ENCODE results near the gene FSD1. TPM values are rescaled to one million over a fixed set of nuclear protein-coding genes. Genes with fewer than 3 reads are reported as not detected.

The FSD1 gene
- total RNA-seq = 51.4 TPM

DNA sequence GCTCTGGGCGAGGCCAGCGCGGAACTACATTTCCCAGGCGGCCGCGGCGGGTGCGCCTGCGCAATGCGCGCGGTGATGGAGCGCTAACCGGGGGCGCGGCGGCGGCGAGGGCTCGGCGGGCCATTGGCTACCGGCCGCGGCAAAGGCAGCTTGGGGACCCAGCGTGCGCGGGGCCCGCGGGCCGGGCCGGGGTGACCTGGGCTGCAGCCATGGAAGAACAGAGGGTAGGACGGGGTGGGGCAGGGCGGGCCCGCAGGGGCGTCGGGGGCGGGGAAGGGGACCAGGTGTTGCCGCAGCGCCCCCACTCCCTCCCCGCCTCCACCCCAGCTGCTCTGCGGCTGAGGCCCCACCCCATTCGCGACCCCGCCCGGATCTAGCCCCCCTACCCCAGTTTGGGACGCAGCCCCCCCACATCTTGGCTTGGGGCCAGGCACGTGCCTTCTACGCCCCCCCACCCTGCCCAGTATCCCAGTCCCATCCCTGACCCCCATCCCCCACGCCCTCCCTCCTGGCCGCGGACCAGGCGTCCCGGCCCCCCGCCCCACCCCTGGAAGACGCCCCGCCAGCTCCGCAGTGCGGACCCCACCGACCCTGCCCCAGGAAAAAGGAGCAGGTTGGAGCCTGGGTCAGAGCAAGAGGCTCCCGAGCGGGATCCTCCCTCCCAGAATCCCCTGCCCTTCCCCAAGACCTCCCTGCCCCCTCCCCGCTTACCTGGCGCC is at the start of gene FSD1:
Gene FSD1, plus strand, starts transcription at position 61 of the 719 bp plus-strand sequence. Its CDS starts 149 bp downstream, at position 210.

GRCh38 chr19:4278419-4279266 is 25.8 kb upstream of the FSD1 start, which contains the start of gene SHD:
TSS of gene SHD (plus strand) at chr19:4279266. CDS start at chr19:4280064, 798 bp downstream.

DNA sequence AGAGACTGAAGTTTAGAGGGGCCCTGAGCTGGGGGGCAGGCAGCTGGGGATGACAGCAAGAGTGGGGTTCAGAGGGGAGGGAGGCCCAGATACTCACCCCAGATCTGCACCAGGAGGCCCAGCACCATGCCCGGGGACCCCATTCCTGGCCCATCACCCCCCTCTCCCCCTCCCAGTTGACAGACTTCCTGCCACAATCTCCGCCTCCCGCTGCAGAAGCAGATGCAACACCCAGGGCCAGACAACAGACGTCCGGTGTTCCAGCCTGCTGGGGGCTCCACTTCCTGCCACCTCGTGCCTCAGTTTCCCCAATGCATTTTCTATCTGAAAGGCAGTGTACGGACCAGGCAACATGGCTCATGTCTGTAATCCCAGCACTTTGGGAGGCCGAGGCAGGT is 2.2 kb upstream of the FSD1 start, which contains the start of gene TMIGD2:
Gene TMIGD2, minus strand, starts transcription at position 147 of the 398 bp plus-strand sequence. Its CDS starts 4 bp downstream, at position 143.

GRCh38 chr19:4338441-4339355 is 34.3 kb downstream of the FSD1 start, which contains the start of gene STAP2:
TSS of gene STAP2 (minus strand) at chr19:4338827. CDS start at chr19:4338753, 74 bp downstream.

GRCh38 chr19:4343370-4344307 is 39.2 kb downstream of the FSD1 start, which contains the start of gene MPND:
TSS of gene MPND (plus strand) at chr19:4343562. CDS start at chr19:4343594, 32 bp downstream.

Other genes with a start within 250 kb of the FSD1 start
- gene ZBTB7A, start 237.7 kb upstream of the FSD1 start, total RNA-seq = 2.5 TPM
- gene MAP2K2, start 180.5 kb upstream of the FSD1 start, total RNA-seq = 84.7 TPM
- 0.69 TPM for gene CREB3L3, start 151.0 kb upstream of the FSD1 start, total RNA-seq
- gene SIRT6, start 122.0 kb upstream of the FSD1 start, total RNA-seq = 11.5 TPM
- 6.5 TPM for gene ANKRD24, start 121.9 kb upstream of the FSD1 start, total RNA-seq
- gene EBI3, start 75.1 kb upstream of the FSD1 start, total RNA-seq = 0.23 TPM
- gene YJU2, start 57.5 kb upstream of the FSD1 start, total RNA-seq = 14.8 TPM
- gene SHD, start 25.3 kb upstream of the FSD1 start, total RNA-seq = 10.1 TPM
- gene TMIGD2, start 2.2 kb upstream of the FSD1 start, total RNA-seq = 1.4 TPM
- 0.69 TPM for gene STAP2, start 34.2 kb downstream of the FSD1 start, total RNA-seq
- gene MPND, start 39.0 kb downstream of the FSD1 start, total RNA-seq = 19.6 TPM
- gene SH3GL1, start 95.9 kb downstream of the FSD1 start, total RNA-seq = 20.1 TPM
- 8.1 TPM for gene CHAF1A, start 98.0 kb downstream of the FSD1 start, total RNA-seq
- 75.0 TPM for gene UBXN6, start 153.2 kb downstream of the FSD1 start, total RNA-seq
- gene HDGFL2, start 167.7 kb downstream of the FSD1 start, total RNA-seq = 39.4 TPM
- gene PLIN4, start 213.9 kb downstream of the FSD1 start, total RNA-seq = 0.23 TPM
- gene PLIN5, start 230.6 kb downstream of the FSD1 start, total RNA-seq = 4.6 TPM
- 0.23 TPM for gene LRG1, start 235.4 kb downstream of the FSD1 start, total RNA-seq

Data from diencephalon (tissue), 1 donor.